ENCODE data around the gene GNG7.

Gene GNG7

GRCh38 chr19:2551172-2551863, 151.2 kb downstream of the GNG7 start:
- no peaks in the 10 kb centered on the region for H3K27me3 ChIP-seq (ENCODE audit: insufficient read depth, low read length, poor library complexity)
- no peak overlapping the region for H2AFZ ChIP-seq (ENCODE audit: low read depth, low read length)
- no peaks in the 10 kb centered on the region for H4K20me1 ChIP-seq (ENCODE audit: insufficient read depth, low read length)
- H3K4me3 ChIP-seq (ENCODE audit: low read depth in 1 of 2, low read length in 2 of 2) = no peak overlapping the region
- H3K9me3 ChIP-seq (ENCODE audit: insufficient read depth, low read length, severe bottlenecking) = no peaks in the 10 kb centered on the region
- H3K36me3 ChIP-seq (ENCODE audit: insufficient read depth, low read length) = no peaks in the 10 kb centered on the region
- no peak overlapping the region for H3K27ac ChIP-seq (ENCODE audit: low read length)
- no peak overlapping the region for H3K9ac ChIP-seq (ENCODE audit: low read depth, low read length)
- H3K79me2 ChIP-seq (ENCODE audit: insufficient read depth, low read length) = no peaks in the 10 kb centered on the region
- peaks cover 29% of the 10 kb centered on the region for H3K4me1 ChIP-seq (ENCODE audit: insufficient read depth, low read length)
- ATAC-seq (ENCODE audit: insufficient read depth, low read depth) = no peak
- DNase-seq = no peak
- TF ChIP-seq EZH2 (IDR thresholded peaks at IDR 0.05; ENCODE audit: borderline replicate concordance, low read depth, low read length, severe bottlenecking) = no peak
- no peak for TF ChIP-seq CTCF (IDR thresholded peaks at IDR 0.05; ENCODE audit: borderline replicate concordance, extremely low read depth, low read length, poor library complexity, severe bottlenecking)
- H3K4me2 ChIP-seq (ENCODE audit: insufficient read depth, low read length) = no peak overlapping the region

- Histone ChIP-seq H3K4me2 (ENCODE audit: insufficient read depth, low read length) (no peak overlapping the region), H3K27ac (ENCODE audit: low read length) (peak overlapping the region; percentile 23; the same call in 1 of the 2 replicates), H3K4me1 (ENCODE audit: insufficient read depth, low read length) (peaks cover 29% of the 10 kb centered on the region), H2AFZ (ENCODE audit: low read depth, low read length) (no peak overlapping the region), H3K79me2 (ENCODE audit: insufficient read depth, low read length) (no peaks in the 10 kb centered on the region), H3K9me3 (ENCODE audit: insufficient read depth, low read length, severe bottlenecking) (no peaks in the 10 kb centered on the region), H3K27me3 (ENCODE audit: insufficient read depth, low read length, poor library complexity) (no peaks in the 10 kb centered on the region), H3K4me3 (ENCODE audit: low read depth in 1 of 2, low read length in 2 of 2) (no peak overlapping the region), H4K20me1 (ENCODE audit: insufficient read depth, low read length) (no peaks in the 10 kb centered on the region), H3K36me3 (ENCODE audit: insufficient read depth, low read length) (no peaks in the 10 kb centered on the region), H3K9ac (ENCODE audit: low read depth, low read length) (no peak overlapping the region)
- TF ChIP-seq EZH2 (IDR thresholded peaks at IDR 0.05; ENCODE audit: borderline replicate concordance, low read depth, low read length, severe bottlenecking) (no peak), CTCF (IDR thresholded peaks at IDR 0.05; ENCODE audit: borderline replicate concordance, extremely low read depth, low read length, poor library complexity, severe bottlenecking) (no peak)
- no peak for ATAC-seq (ENCODE audit: insufficient read depth, low read depth)
- DNase-seq = no peak
Observed at GRCh38 chr19:2550431-2551171, 151.9 kb downstream of the GNG7 start.

DNA sequence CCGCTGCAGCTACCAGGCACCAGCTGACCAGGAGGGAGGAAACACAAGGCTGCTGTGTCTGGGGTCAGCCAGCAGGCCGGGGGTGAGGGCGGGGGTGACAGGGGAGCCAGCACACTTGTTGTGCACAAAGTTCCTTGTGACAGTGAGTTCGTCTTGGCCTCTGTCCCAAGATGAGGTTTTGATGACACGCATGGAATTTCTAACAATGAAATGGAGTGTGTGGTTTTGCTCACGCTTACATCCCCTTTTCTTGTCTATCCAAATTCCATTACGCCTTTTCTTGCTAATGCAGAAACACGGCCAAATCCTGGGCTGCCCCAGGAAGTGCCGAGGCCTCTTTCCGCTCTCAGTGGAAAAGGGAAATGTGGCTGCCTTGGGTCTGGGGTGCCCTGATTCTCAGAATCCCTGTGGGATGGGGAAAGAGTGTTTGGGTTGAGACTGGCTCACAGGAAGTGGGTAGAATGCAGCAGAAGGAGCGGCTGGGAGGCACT, 152.7 kb downstream of the GNG7 start:
- H3K79me2 ChIP-seq (ENCODE audit: insufficient read depth, low read length) = no peaks in the 10 kb centered on the region
- peaks cover 29% of the 10 kb centered on the region for H3K4me1 ChIP-seq (ENCODE audit: insufficient read depth, low read length)
- H3K27ac ChIP-seq (ENCODE audit: low read length) = no peak overlapping the region
- no peak for DNase-seq
- no peak overlapping the region for H2AFZ ChIP-seq (ENCODE audit: low read depth, low read length)
- TF ChIP-seq CTCF (IDR thresholded peaks at IDR 0.05; ENCODE audit: borderline replicate concordance, extremely low read depth, low read length, poor library complexity, severe bottlenecking) = no peak
- TF ChIP-seq EZH2 (IDR thresholded peaks at IDR 0.05; ENCODE audit: borderline replicate concordance, low read depth, low read length, severe bottlenecking) = no peak
- no peak for ATAC-seq (ENCODE audit: insufficient read depth, low read depth)
- H3K4me3 ChIP-seq (ENCODE audit: low read depth in 1 of 2, low read length in 2 of 2) = no peak overlapping the region
- no peak overlapping the region for H3K4me2 ChIP-seq (ENCODE audit: insufficient read depth, low read length)
- H4K20me1 ChIP-seq (ENCODE audit: insufficient read depth, low read length) = no peaks in the 10 kb centered on the region
- H3K9me3 ChIP-seq (ENCODE audit: insufficient read depth, low read length, severe bottlenecking) = no peaks in the 10 kb centered on the region
- H3K9ac ChIP-seq (ENCODE audit: low read depth, low read length) = no peak overlapping the region
- no peaks in the 10 kb centered on the region for H3K36me3 ChIP-seq (ENCODE audit: insufficient read depth, low read length)
- H3K27me3 ChIP-seq (ENCODE audit: insufficient read depth, low read length, poor library complexity) = no peaks in the 10 kb centered on the region
